CD8-positive, alpha-beta memory T cell (primary cell): Measurements from ENCODE around the gene PDPN. TPM values are rescaled to one million over a fixed set of nuclear protein-coding genes. Genes with fewer than 3 reads are reported as not detected.

Source experiments
- CTCF ChIA-PET: fragments of 350-600 bp; sonication (Branson Sonifier 250); formaldehyde crosslinking; loops from one replicate; lab custom pipeline; 2021; ENCODE audit warnings: antibody characterized with exemption; lab: Charles Lee
- POLR2A ChIA-PET: fragments of 350-600 bp; sonication (Branson Sonifier 250); formaldehyde crosslinking; loops from one replicate; lab custom pipeline; 2021; ENCODE audit warnings: antibody characterized with exemption; lab: Charles Lee
- DNase-seq, 5 donors: peaks; one replicate each; pipeline versions ENCODE4 v3.0.0 to v3.0.0-alpha.2; 2020 to 2022; ENCODE audit warnings: mixed read lengths in 1 of 5
- H3K27ac ChIP-seq: one replicate; pipeline ENCODE4 v1.7.0; 2013; ENCODE audit warnings: low read depth, mild to moderate bottlenecking, low read length, moderate library complexity
- H3K27me3 ChIP-seq: 2 replicates; pipeline ENCODE4 v1.7.0; 2013; ENCODE audit warnings: low read length, mild to moderate bottlenecking; ENCODE audit not compliant: insufficient read depth, poor library complexity, severe bottlenecking
- H3K36me3 ChIP-seq: 2 replicates; pipeline ENCODE4 v1.7.0; 2013; ENCODE audit warnings: mild to moderate bottlenecking, low read length, moderate library complexity; ENCODE audit not compliant: insufficient read depth
- H3K4me1 ChIP-seq: 2 replicates; pipeline ENCODE4 v1.7.0; 2013; ENCODE audit warnings: mild to moderate bottlenecking, low read length, moderate library complexity; ENCODE audit not compliant: insufficient read depth
- H3K4me3 ChIP-seq: 2 replicates; pipeline ENCODE4 v1.7.0; 2013; ENCODE audit warnings: mild to moderate bottlenecking, low read length
- H3K9me3 ChIP-seq: 2 replicates; pipeline ENCODE4 v1.7.0; 2013; ENCODE audit warnings: mild to moderate bottlenecking, low read length
- H3K27ac Mint-ChIP-seq, 8 donors: one replicate each; pipeline ENCODE4 v1.8.0; 2020 to 2021; ENCODE audit warnings: mixed read lengths in 8 of 8, mild to moderate bottlenecking in 6 of 8, inconsistent platforms in 3 of 8, moderate library complexity in 3 of 8
- H3K27me3 Mint-ChIP-seq, 2 donors: one replicate each; pipeline ENCODE4 v1.8.0; 2020 to 2021; ENCODE audit warnings: mixed read lengths in 2 of 2, mild to moderate bottlenecking in 1 of 2, moderate library complexity in 1 of 2
- H3K36me3 Mint-ChIP-seq, 3 donors: one replicate each; pipeline ENCODE4 v1.8.0; 2020 to 2021; ENCODE audit warnings: mixed read lengths in 3 of 3, inconsistent platforms in 1 of 3, mild to moderate bottlenecking in 1 of 3
- H3K4me1 Mint-ChIP-seq, 3 donors: one replicate each; pipeline ENCODE4 v1.8.0; 2020 to 2021; ENCODE audit warnings: mixed read lengths in 3 of 3, inconsistent platforms in 1 of 3, mild to moderate bottlenecking in 1 of 3
- H3K4me3 Mint-ChIP-seq, 7 donors: one replicate each; pipeline ENCODE4 v1.8.0; 2020 to 2021; ENCODE audit warnings: mixed read lengths in 7 of 7, mild to moderate bottlenecking in 6 of 7, moderate library complexity in 4 of 7, inconsistent platforms in 2 of 7
- H3K9me3 Mint-ChIP-seq, 5 donors: one replicate each; pipeline ENCODE4 v1.8.0; 2020 to 2022; ENCODE audit warnings: mixed read lengths in 5 of 5, mild to moderate bottlenecking in 3 of 5, moderate library complexity in 2 of 5, inconsistent platforms in 1 of 5
- polyA plus RNA-seq: library from polyadenylated mRNA; unstranded; fragments of 300-500 nt; fragmentation: Illumina TruSeq; gene quantifications from one replicate; pipeline ENCODE4 v1.2.3, GENCODE V29; 2021
- total RNA-seq, 2 experiments: library from RNA; stranded (reverse); gene quantifications; one replicate each; pipeline ENCODE4 v1.2.3, GENCODE V29; 2021

The PDPN gene
- total and polyA plus RNA-seq, 3 experiments from 2014 or later, result 0.20 TPM; not detected in 2

DNA sequence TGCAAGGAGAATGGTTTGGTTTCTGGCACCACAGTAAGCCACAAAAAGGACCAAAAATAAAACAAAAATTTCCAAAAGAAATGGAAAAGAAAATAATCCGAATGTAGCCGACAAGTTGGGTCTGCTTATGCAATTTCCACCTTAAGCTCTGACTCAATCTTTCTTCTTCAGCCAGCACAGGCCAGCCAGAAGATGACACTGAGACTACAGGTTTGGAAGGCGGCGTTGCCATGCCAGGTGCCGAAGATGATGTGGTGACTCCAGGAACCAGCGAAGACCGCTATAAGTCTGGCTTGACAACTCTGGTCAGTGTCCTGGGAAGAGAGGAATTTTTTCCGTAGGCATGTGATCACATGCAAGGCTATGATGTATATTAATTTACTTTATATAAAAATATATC is 23.4 kb downstream of the PDPN start:
- POLR2A ChIA-PET, result no interaction called here
- H3K9me3 ChIP-seq, result no peaks in the 10 kb centered on the region
- H3K36me3 ChIP-seq, result no peaks in the 10 kb centered on the region
- H3K27ac ChIP-seq, result no peak overlapping the region
- H3K9me3 Mint-ChIP-seq, result no peaks in the 10 kb centered on the region
- H3K4me3 Mint-ChIP-seq, result no peak overlapping the region
- H3K4me1 ChIP-seq, result no peaks in the 10 kb centered on the region
- H3K36me3 Mint-ChIP-seq, result no peaks in the 10 kb centered on the region
- CTCF ChIA-PET, result no interaction called here
- H3K4me1 Mint-ChIP-seq, result no peaks in the 10 kb centered on the region
- no peak overlapping the region for H3K4me3 ChIP-seq
- no peaks in the 10 kb centered on the region for H3K27me3 ChIP-seq
- H3K27ac Mint-ChIP-seq, result no peak overlapping the region
- DNase-seq, result no peak
- H3K27me3 Mint-ChIP-seq, result peaks cover 4 to 21% of the 10 kb centered on the region in 2 donors

DNA sequence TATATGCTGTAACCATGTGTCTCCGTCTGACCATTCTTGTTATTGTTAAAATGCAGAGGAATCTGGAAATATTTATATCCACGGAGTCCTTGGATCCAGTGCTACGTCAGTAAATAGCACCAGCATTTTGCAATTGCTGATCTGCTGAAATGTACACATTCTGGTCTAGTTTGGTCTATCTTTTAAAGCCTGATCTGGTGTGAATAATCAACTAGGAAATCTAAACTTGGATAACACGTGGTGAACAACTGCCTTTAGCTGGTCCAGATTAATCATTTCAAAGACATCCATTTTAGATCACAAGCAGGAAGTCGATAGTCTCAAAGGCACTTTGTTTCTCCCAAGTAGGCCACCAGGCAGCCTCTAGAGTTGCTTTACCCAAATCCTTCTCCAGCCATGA is 32.6 kb downstream of the PDPN start:
- Histone ChIP-seq H3K9me3 (no peaks in the 10 kb centered on the region), H3K4me3 (no peak overlapping the region), H3K4me1 (no peaks in the 10 kb centered on the region), H3K36me3 (no peaks in the 10 kb centered on the region), H3K27me3 (no peaks in the 10 kb centered on the region), H3K27ac (no peak overlapping the region)
- Mint-ChIP-seq H3K4me3 (no peak overlapping the region), H3K4me1 (no peaks in the 10 kb centered on the region), H3K27ac (no peak overlapping the region), H3K27me3 (peaks cover 13 to 38% of the 10 kb centered on the region in 2 donors), H3K9me3 (peaks cover 0 to 7% (median 0%) of the 10 kb centered on the region in 5 donors), H3K36me3 (no peaks in the 10 kb centered on the region)
- POLR2A ChIA-PET, result no interaction called here
- no peak for DNase-seq
- CTCF ChIA-PET, result no interaction called here

DNA sequence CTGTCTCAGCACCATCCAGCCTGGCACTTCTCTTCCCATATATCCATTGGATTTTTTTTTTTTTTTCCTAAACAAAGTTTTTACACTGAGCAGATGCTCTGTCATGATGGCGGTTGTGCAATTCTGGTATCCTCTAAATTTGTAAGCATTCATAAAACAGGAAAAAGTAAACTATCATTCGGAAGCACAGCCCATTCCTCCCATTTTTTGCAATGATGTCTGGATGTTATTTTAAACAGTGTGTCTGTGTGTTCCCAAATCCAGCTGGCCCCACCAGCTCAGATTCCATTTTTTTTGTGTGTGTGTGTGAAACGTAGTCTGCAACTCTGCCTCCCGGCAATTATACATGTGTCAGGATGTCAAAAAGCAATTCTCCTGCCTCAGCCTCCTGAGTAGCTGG is 33.5 kb downstream of the PDPN start:
- ChIA-PET CTCF (no interaction called here), POLR2A (no interaction called here)
- Mint-ChIP-seq H3K27me3 (peaks cover 13 to 42% of the 10 kb centered on the region in 2 donors), H3K27ac (no peak overlapping the region), H3K36me3 (no peaks in the 10 kb centered on the region), H3K9me3 (peaks cover 0 to 7% (median 0%) of the 10 kb centered on the region in 5 donors), H3K4me3 (no peak overlapping the region), H3K4me1 (no peaks in the 10 kb centered on the region)
- no peaks in the 10 kb centered on the region for H3K27me3 ChIP-seq
- H3K36me3 ChIP-seq, result no peaks in the 10 kb centered on the region
- H3K9me3 ChIP-seq, result no peaks in the 10 kb centered on the region
- H3K4me3 ChIP-seq, result no peak overlapping the region
- no peak for DNase-seq
- no peak overlapping the region for H3K27ac ChIP-seq
- no peaks in the 10 kb centered on the region for H3K4me1 ChIP-seq

DNA sequence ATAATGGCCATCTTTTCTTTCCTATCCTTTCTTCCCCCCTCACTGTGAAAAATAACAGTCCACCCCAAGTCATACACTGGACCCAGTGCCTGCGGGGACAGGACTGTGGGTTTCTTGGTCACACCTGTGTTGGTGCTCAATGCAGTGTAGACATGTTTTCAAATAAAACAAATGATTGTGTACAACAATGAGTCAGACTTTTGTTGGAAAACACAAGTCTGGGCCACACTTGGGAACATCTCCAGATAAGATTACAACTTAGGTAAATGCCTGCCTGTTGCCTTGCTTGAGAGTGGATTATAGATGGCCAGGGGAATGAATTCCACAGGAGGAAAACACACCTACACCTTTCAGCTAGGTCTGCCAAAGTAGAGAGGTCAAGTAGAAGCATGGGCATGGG is 34.1 kb downstream of the PDPN start:
- Mint-ChIP-seq H3K27ac (no peak overlapping the region), H3K4me1 (no peaks in the 10 kb centered on the region), H3K36me3 (no peaks in the 10 kb centered on the region), H3K4me3 (no peak overlapping the region), H3K27me3 (peaks cover 16 to 42% of the 10 kb centered on the region in 2 donors), H3K9me3 (peaks cover 0 to 7% (median 0%) of the 10 kb centered on the region in 5 donors)
- H3K9me3 ChIP-seq, result no peaks in the 10 kb centered on the region
- no peak for DNase-seq
- H3K36me3 ChIP-seq, result no peaks in the 10 kb centered on the region
- no peaks in the 10 kb centered on the region for H3K27me3 ChIP-seq
- no peak overlapping the region for H3K27ac ChIP-seq
- H3K4me1 ChIP-seq, result no peaks in the 10 kb centered on the region
- ChIA-PET CTCF (no interaction called here), POLR2A (no interaction called here)
- no peak overlapping the region for H3K4me3 ChIP-seq

DNA sequence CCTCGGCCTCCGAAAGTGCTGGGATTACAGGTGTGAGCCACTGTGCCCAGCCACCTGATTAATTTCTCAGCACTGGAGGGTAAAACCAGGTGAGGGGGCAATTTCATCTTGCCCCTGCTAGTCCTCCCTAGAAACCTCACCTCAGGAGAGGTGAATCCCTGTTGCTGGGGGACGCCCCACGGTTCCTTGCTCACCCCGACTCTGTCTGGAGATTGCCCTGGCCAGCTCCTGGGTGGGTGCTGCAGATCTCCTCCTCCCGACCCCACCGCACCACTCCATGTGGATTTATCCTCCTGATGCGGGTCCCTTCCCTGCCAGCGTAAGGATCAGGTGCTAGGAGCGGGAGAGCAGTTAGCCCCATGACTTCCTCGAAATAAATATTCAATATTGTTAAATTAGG is 34.9 kb downstream of the PDPN start:
- Histone ChIP-seq H3K27me3 (no peaks in the 10 kb centered on the region), H3K4me1 (no peaks in the 10 kb centered on the region), H3K36me3 (no peaks in the 10 kb centered on the region), H3K27ac (no peak overlapping the region), H3K9me3 (no peaks in the 10 kb centered on the region), H3K4me3 (no peak overlapping the region)
- Mint-ChIP-seq H3K27ac (no peak overlapping the region), H3K4me3 (no peak overlapping the region), H3K27me3 (peaks cover 16 to 42% of the 10 kb centered on the region in 2 donors), H3K36me3 (no peaks in the 10 kb centered on the region), H3K9me3 (peaks cover 0 to 7% (median 0%) of the 10 kb centered on the region in 5 donors), H3K4me1 (no peaks in the 10 kb centered on the region)
- no peak for DNase-seq
- ChIA-PET POLR2A (no interaction called here), CTCF (no interaction called here)

- H3K27me3 Mint-ChIP-seq, result peaks cover 16 to 47% of the 10 kb centered on the region in 2 donors
- no peaks in the 10 kb centered on the region for H3K4me1 ChIP-seq
- no peak overlapping the region for H3K4me3 Mint-ChIP-seq
- H3K27ac ChIP-seq, result no peak overlapping the region
- H3K36me3 Mint-ChIP-seq, result no peaks in the 10 kb centered on the region
- CTCF ChIA-PET, result no interaction called here
- H3K27ac Mint-ChIP-seq, result no peak overlapping the region
- H3K9me3 ChIP-seq, result no peaks in the 10 kb centered on the region
- no peak for DNase-seq
- no peaks in the 10 kb centered on the region for H3K4me1 Mint-ChIP-seq
- no peaks in the 10 kb centered on the region for H3K27me3 ChIP-seq
- H3K4me3 ChIP-seq, result no peak overlapping the region
- POLR2A ChIA-PET, result no interaction called here
- no peaks in the 10 kb centered on the region for H3K36me3 ChIP-seq
- H3K9me3 Mint-ChIP-seq, result peaks cover 0 to 7% (median 0%) of the 10 kb centered on the region in 5 donors
These were observed 36.3 kb downstream of the PDPN start for GRCh38 chr1:13619909-13620308.

- H3K27me3 Mint-ChIP-seq, result peaks cover 16 to 42% of the 10 kb centered on the region in 2 donors
- H3K27me3 ChIP-seq, result no peaks in the 10 kb centered on the region
- DNase-seq, result no peak
- no peak overlapping the region for H3K27ac ChIP-seq
- H3K9me3 Mint-ChIP-seq, result peaks cover 0 to 7% (median 0%) of the 10 kb centered on the region in 5 donors
- no peaks in the 10 kb centered on the region for H3K4me1 ChIP-seq
- no peaks in the 10 kb centered on the region for H3K4me1 Mint-ChIP-seq
- no peaks in the 10 kb centered on the region for H3K9me3 ChIP-seq
- no peak overlapping the region for H3K4me3 Mint-ChIP-seq
- CTCF ChIA-PET, result no interaction called here
- H3K36me3 ChIP-seq, result no peaks in the 10 kb centered on the region
- H3K36me3 Mint-ChIP-seq, result no peaks in the 10 kb centered on the region
- no peak overlapping the region for H3K27ac Mint-ChIP-seq
- POLR2A ChIA-PET, result interaction anchor here (0.6 kb wide), 1 partner anchor 65 kb away, joined by 3 read pairs; no protein-coding TSS in a partner anchor
- H3K4me3 ChIP-seq, result no peak overlapping the region
These were observed 37.2 kb downstream of the PDPN start for GRCh38 chr1:13620825-13621224.

DNA sequence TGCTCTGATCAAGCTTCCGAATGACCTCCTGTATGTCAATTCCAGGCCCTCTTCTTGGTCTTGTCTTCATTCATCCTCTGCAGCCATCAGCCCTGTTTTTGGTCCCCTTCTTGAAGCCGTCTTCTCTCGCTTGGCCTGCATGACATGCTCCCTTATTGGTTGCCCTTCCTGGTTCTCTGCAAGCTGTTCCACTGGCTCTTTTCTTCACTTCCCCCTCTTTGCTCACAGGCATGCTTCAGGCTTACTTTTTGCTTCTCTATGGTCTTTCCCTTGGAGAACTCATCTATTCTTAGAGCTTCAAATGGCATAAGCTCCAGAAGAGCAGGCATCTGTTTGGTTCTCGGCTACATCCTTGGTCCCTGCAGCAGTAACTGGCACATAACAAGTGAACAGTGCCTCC is 38.8 kb downstream of the PDPN start:
- Histone ChIP-seq H3K36me3 (no peaks in the 10 kb centered on the region), H3K27me3 (no peaks in the 10 kb centered on the region), H3K4me1 (no peaks in the 10 kb centered on the region), H3K4me3 (no peak overlapping the region), H3K9me3 (no peaks in the 10 kb centered on the region), H3K27ac (no peak overlapping the region)
- Mint-ChIP-seq H3K9me3 (peaks cover 0 to 5% (median 0%) of the 10 kb centered on the region in 5 donors), H3K4me1 (no peaks in the 10 kb centered on the region), H3K36me3 (no peaks in the 10 kb centered on the region), H3K27me3 (peaks cover 10 to 36% of the 10 kb centered on the region in 2 donors), H3K4me3 (no peak overlapping the region), H3K27ac (no peak overlapping the region)
- ChIA-PET CTCF (no interaction called here), POLR2A (no interaction called here)
- DNase-seq, result no peak
